ENCODE results near the gene MARCHF3.
"Not testable (repeated sequence)": the region's sequence is repeated elsewhere in the genome, so short reads cannot be mapped to it uniquely, and the experiment has no call there.

- TF ChIP-seq CTCF, POLR2A (IDR thresholded peaks at IDR 0.05): not testable (repeated sequence)
Measured at GRCh38 chr5:126845470-126846070, 184.8 kb downstream of the MARCHF3 start.
